ENCODE results near the gene HOXD1. TPM values are rescaled to one million over a fixed set of nuclear protein-coding genes. Genes with fewer than 3 reads are reported as not detected.
A peak's percentile ranks its signal among the peaks of the same experiment; 100 is the strongest.

The HOXD1 gene
- total and polyA plus RNA-seq, 8 donors = 0.08 to 0.29 (median 0.20) TPM

DNA sequence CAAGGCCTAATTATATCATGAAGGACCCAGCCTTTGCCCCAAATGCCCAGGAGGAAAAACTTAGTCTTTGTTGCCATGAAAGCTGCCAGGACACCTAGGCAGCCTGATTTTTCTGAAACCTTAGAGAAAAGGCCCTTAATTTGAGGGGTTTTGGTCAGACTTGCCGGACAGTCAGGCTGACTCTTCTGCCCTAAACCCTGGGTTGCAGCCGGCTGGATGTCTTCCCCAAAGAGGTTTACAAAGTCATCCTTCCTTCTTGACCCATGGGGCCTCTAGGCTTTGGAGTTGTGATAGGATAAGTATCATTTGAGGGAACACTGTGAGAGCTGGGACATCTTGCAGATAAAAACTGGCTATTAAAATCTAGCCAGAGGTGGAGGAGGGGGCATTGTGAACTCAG, 2.4 kb upstream of the HOXD1 start:
- no peak for FAIRE-seq
- intact Hi-C loops (cut with DNase I) = no loop called here
- WGBS, 2 donors = 64 to 74% methylated on average over 2 of the region's 2 CpGs
- H3K36me3 ChIP-seq = no peaks in the 10 kb centered on the region
- no peak for DNase-seq
- H3K27ac ChIP-seq = no peak overlapping the region
- H3K4me3 ChIP-seq = no peak overlapping the region
- no peak for ATAC-seq
- peaks cover 0 to 35% (median 2%) of the 10 kb centered on the region in 4 donors for H3K27me3 ChIP-seq
- no peaks in the 10 kb centered on the region for H3K9me3 ChIP-seq
- TF ChIP-seq, protein P1, sequence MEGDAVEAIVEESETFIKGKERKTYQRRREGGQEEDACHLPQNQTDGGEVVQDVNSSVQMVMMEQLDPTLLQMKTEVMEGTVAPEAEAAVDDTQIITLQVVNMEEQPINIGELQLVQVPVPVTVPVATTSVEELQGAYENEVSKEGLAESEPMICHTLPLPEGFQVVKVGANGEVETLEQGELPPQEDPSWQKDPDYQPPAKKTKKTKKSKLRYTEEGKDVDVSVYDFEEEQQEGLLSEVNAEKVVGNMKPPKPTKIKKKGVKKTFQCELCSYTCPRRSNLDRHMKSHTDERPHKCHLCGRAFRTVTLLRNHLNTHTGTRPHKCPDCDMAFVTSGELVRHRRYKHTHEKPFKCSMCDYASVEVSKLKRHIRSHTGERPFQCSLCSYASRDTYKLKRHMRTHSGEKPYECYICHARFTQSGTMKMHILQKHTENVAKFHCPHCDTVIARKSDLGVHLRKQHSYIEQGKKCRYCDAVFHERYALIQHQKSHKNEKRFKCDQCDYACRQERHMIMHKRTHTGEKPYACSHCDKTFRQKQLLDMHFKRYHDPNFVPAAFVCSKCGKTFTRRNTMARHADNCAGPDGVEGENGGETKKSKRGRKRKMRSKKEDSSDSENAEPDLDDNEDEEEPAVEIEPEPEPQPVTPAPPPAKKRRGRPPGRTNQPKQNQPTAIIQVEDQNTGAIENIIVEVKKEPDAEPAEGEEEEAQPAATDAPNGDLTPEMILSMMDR (IDR thresholded peaks at IDR 0.05) = no peak
- H3K4me1 ChIP-seq = peaks cover 3 to 21% (median 7%) of the 10 kb centered on the region in 3 donors

DNA sequence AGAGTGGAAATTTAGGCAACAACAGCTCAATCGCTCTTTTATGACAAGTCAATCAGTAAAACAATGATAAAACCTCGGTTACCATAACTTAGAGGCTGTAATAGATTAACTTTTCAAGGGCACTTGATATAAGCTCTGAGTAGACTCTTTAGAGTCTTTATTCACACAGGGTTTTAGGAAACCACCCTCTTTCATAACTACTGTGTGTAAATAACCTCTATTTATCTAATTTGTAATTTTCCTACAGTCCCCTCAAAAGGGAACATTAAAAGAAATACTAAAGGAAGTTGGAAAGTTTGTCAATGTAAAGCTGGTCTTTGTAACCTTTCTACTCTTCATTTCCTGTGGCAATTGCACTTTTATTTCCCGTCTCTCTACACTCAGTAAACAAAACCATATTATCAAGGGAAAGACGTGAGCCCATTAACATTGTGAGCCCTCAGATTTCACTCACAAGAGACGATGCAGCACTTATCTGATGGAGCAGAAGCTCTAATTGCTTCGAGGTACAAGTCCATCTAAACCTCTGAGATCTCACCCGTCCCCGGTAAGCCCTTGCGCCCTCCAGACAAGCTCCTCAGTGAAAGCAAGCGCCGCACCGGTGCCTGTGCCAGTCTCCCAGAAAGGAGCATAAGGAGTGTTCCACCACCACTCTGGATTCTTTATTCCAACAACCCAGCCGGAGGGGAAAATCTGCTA, 1.1 kb upstream of the HOXD1 start:
- TF ChIP-seq, protein P1 (IDR thresholded peaks at IDR 0.05) = no peak
- Histone ChIP-seq H3K36me3 (no peaks in the 10 kb centered on the region), H3K27me3 (peaks cover 0 to 41% (median 6%) of the 10 kb centered on the region in 4 donors), H3K27ac (no peak overlapping the region), H3K9me3 (no peaks in the 10 kb centered on the region), H3K4me1 (peaks cover 3 to 21% (median 7%) of the 10 kb centered on the region in 3 donors), H3K4me3 (peak overlapping the region in 3 of 4 donors; percentile 26 to 62 (median 42))
- DNase-seq (peak in 1 of 6 donors; percentile 38), FAIRE-seq (peak; percentile 23), ATAC-seq (peak in 3 of 4 donors; percentile 36 to 61 (median 48))
- intact Hi-C loops (cut with DNase I) = no loop called here
- 3 to 5% methylated on average over 13 of the region's 13 CpGs for WGBS, 2 donors

GRCh38 chr2:176188774-176189680, 559 bp downstream of the HOXD1 start:
- 4 to 7% methylated on average over 75 to 98 of the region's 98 CpGs for WGBS, 2 donors
- no peak overlapping the region for H3K27ac ChIP-seq
- H3K36me3 ChIP-seq = no peaks in the 10 kb centered on the region
- TF ChIP-seq, protein P1 (IDR thresholded peaks at IDR 0.05) = no peak
- ATAC-seq = peak; percentile 8 to 39 (median 26)
- intact Hi-C loops (cut with DNase I) = no loop called here
- peaks cover 0 to 40% (median 13%) of the 10 kb centered on the region in 4 donors for H3K27me3 ChIP-seq
- no peaks in the 10 kb centered on the region for H3K9me3 ChIP-seq
- H3K4me1 ChIP-seq = peaks cover 3 to 21% (median 7%) of the 10 kb centered on the region in 3 donors
- H3K4me3 ChIP-seq = peak overlapping the region; percentile 22 to 62 (median 34)
- no peak for FAIRE-seq
- peak in 1 of 6 donors; percentile 63 for DNase-seq

DNA sequence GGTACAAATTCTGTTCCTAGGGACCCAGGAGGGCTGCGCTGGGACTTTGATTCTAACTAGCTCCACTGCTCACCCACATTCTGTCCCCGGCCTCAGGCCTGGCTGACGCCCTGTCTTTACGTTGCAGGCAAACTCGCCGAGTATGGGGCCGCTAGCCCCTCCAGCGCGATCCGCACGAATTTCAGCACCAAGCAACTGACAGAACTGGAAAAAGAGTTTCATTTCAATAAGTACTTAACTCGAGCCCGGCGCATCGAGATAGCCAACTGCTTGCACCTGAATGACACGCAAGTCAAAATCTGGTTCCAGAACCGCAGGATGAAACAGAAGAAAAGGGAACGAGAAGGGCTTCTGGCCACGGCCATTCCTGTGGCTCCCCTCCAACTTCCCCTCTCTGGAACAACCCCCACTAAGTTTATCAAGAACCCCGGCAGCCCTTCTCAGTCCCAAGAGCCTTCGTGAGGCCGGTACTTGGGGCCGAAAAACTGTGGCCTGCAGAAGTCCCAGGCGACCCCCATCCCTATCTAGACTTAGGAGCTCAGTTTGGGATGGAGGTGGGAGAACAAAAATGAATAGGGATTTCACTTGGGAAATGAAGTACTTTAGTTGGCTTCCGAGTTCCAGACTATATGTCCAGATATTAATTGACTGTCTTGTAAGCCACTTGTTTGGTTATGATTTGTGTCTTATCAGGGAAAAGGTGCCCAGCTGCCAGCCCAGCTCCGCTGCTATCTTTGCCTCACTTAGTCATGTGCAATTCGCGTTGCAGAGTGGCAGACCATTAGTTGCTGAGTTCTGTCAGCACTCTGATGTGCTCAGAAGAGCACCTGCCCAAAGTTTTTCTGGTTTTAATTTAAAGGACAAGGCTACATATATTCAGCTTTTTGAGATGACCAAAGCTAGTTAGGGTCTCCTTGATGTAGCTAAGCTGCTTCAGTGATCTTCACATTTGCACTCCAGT, 1.5 kb downstream of the HOXD1 start:
- FAIRE-seq (no peak), DNase-seq (peak in 1 of 6 donors; percentile 52), ATAC-seq (no peak)
- intact Hi-C loops (cut with DNase I) = no loop called here
- H3K9me3 ChIP-seq = no peaks in the 10 kb centered on the region
- H3K27me3 ChIP-seq = peaks cover 0 to 33% (median 14%) of the 10 kb centered on the region in 4 donors
- peak overlapping the region in 2 of 4 donors; percentile 42 to 62 for H3K4me3 ChIP-seq
- TF ChIP-seq, protein P1 (IDR thresholded peaks at IDR 0.05) = no peak
- H3K4me1 ChIP-seq = peaks cover 3 to 21% (median 7%) of the 10 kb centered on the region in 3 donors
- H3K27ac ChIP-seq = no peak overlapping the region
- WGBS, 2 donors = 7 to 8% methylated on average over 28 of the region's 28 CpGs
- no peaks in the 10 kb centered on the region for H3K36me3 ChIP-seq

Data from pancreas (tissue), 10 donors.